ENCODE results near the gene CHAT.
"Not testable (repeated sequence)": the region's sequence is repeated elsewhere in the genome, so short reads cannot be mapped to it uniquely, and the experiment has no call there.

Gene CHAT

GRCh38 chr10:49654036-49654693 lies 40.3 kb downstream of the CHAT start:
- DNase-seq: no peak

- DNase-seq: no peak
Measured at GRCh38 chr10:49655099-49655498, 41.3 kb downstream of the CHAT start.

GRCh38 chr10:49656845-49657493 lies 43.1 kb downstream of the CHAT start:
- DNase-seq: no peak

DNA sequence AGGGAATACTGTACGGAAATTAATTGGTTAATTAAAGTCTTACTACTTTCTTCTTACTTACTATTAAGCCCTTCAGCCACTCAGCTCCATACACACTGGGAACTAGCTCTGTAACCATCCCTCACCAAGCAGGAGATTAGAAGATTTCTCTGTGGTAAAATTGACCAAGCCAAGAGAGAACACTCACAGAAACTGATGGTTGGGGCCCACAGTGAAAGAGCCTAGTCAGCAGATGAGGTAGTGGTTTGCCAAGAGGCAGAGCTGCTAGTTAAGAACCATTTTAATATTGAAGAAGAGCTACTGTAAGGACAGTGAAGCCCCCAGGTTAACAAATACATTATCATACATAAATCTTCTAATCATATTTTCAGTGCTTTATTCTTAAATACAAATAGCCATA lies 43.8 kb downstream of the CHAT start:
- no peak for DNase-seq

GRCh38 chr10:49661140-49661856 lies 47.5 kb downstream of the CHAT start:
- DNase-seq: no peak

DNA sequence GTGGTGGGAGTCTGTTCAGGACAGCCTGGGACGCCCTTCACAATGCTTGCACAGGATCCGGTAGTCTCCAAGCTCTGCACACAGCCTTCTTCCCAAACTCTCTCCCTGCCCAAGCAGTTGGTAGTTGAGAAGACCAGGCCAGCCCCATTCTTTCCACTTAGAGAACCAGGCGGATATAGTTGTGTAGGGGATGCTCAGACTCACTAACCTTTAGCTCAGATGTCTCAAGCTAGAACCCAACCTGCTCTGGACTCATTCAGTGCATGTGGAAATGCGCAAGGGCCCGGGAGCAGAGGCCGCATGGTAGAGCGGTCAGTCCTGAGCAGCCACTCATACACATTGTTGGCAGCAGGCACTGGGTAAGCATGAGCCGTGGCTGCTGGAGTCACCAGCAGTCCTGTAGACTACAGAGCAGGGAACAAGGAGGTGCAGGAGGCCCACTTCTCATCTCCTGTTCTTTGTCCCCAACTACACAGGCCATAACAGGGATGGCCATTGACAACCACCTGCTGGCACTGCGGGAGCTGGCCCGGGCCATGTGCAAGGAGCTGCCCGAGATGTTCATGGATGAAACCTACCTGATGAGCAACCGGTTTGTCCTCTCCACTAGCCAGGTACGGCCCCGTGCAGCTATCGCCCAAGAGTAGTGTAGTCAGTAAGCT lies 48.5 kb downstream of the CHAT start:
- no peak for DNase-seq

- DNase-seq: no peak
Measured at GRCh38 chr10:49663596-49663995, 49.8 kb downstream of the CHAT start.

DNA sequence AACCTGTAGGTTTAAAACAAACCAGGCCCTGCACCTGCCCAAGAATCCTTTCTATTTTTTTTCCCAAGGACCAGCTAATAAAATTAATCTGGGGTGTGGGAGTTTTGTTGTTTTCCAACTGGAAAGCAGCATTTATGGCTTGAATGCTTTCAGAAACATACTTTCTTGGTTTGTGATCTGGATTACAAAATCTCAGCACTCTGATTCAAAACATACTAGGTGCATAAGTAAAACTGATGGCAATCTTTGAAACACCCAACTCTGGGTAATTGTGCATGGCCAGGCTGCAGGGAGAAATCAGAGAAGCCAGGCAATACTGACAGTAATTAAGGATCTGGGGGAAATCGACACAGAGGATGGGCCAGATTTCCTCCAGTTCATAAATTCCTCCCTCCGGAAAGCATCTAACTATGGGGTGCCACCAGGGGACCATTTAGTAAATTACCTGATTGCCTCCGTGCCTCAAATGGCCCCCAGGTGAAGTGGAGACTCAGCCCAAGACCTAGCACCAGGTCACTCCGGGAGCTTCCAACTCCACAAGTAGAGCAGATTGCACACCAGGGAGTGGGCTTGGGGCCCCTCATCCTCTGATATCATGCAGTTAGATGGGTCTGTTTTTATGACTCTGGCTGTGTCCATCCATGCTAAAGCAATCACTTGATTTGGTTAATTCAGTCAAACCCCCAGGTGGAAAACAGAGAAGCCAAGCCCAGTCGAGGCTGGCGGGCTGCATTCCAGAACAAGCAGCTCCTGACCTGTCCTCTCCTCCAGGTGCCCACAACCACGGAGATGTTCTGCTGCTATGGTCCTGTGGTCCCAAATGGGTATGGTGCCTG lies 50.4 kb downstream of the CHAT start:
- DNase-seq: no peak

DNA sequence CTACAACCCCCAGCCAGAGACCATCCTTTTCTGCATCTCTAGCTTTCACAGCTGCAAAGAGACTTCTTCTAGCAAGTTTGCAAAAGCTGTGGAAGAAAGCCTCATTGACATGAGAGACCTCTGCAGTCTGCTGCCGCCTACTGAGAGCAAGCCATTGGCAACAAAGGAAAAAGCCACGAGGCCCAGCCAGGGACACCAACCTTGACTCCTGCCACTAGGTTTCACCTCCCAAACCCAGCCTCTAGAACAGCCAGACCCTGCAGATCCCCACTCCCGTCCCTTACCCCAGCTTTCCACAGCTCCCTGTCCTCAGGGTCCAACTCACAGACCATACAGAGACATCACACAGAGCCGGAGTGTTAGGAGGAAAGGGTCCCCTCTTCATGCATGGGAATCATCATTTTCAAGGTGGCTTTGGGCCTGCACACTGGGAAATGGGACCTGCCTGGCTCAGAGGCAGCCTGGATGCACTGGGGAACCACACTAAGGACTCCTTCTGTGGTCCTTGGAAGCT lies 51.1 kb downstream of the CHAT start:
- DNase-seq: no peak

GRCh38 chr10:49666054-49666615 lies 52.3 kb downstream of the CHAT start:
- DNase-seq: no peak

DNA sequence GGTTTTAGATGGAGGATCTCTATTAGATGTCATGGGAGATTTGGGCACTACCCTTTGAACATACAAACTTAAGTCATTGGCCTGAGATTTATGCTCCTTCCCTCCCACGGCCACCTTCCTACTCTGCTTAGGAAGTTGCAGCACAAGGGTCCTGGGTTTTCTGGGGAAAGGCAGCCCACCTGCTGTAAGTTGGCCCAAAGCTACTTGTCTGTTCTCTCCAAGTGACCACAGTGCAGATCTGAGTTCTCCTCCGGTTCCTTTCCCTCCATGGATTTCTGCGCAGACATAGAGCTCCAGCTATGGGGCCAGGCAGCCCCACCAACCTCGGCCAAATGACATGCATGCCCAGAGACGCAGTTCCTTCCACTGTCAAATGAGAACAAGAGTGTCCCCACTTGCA lies 52.8 kb downstream of the CHAT start:
- no peak for DNase-seq

GRCh38 chr10:49667991-49668390 lies 54.2 kb downstream of the CHAT start:
- DNase-seq: no peak

DNA sequence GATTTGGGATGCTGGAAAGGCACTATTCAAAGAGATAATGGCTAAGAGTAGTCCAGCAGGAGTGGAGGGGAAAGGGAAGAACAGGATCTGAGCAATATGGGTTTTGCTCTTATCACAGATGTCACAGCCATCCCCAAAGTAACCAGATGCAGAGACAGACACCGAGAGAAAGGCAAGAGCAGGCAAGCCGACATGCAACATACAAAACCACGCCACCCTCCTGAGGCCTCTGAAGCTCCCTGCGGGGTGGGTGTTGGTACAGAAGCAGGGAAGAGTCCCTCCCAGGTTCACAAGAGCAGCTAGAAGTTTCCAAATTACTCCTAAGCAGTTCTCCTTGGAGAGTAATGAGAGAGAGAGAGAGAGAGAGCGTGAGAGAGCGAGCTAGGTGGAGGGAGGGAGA lies 54.8 kb downstream of the CHAT start:
- DNase-seq: no peak

GRCh38 chr10:49678827-49679479 lies 65.1 kb downstream of the CHAT start:
- no peak for DNase-seq

DNA sequence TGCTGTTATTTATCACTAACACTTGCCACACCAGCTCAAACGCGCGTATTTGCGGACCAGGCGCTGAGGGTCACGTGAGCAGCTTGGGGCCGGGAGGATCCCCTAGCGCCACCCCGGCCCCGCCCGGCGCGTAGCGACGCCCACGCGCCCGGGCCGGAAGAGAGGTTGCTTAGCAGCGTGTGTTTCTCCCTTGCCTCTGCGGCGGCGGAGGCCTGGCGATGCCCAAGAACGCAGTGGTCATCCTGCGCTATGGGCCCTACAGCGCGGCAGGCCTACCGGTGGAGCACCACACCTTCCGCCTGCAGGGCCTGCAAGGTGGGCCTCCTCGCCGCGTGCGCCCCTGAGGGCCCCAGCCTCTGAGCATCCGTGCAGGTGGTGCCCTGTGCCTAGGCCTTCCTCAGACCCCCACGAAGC lies 65.7 kb downstream of the CHAT start, which contains the start of gene C10orf53:
TSS of gene C10orf53 (plus strand) at position 172 of the 414 bp plus-strand sequence. CDS start at position 219, 47 bp downstream.
- no peak for DNase-seq

DNA sequence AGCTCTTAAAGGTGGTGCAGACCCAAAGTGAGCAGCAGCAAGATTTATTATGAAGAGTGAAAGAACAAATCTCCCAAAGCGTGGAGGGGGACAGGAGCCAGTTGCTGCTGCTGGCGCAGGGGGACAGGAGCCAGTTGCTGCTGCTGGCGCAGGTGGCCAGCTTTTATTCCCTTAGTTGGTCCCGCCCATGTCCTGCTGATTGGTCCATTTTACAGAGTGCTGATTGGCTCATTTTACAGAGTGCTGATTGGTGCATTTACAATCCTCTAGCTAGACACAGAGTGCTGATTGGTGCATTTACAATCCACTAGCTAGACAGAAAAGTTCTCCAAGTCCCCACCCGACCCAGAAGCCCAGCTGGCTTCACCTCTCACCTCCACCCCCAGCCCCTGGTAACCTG lies 68.6 kb downstream of the CHAT start:
- DNase-seq: not testable (repeated sequence)

GRCh38 chr10:49682879-49683278 lies 69.0 kb downstream of the CHAT start:
- no peak for DNase-seq

- no peak for DNase-seq
Measured at GRCh38 chr10:49686651-49687050, 72.8 kb downstream of the CHAT start.

- DNase-seq: no peak
Measured at GRCh38 chr10:49688261-49688846, 74.5 kb downstream of the CHAT start.

DNA sequence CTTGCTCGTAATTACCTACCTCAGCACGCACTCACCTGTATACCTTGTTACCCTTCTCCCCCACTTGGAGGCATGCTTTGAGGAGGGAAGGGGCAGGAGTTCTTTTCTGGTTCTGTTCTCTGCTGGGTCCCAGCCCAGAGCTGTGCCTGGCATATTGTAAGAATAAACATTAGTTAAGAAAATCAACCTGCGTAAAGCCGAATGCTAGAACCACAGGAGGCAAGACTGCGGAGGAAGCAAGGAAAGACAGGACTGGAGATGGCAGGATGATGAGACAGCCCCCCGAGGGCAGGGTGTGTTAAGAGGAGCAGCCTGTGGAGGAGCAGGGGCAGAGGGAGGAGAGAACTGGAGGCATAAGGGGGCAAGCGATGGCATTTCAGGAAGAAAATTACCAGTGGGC lies 75.1 kb downstream of the CHAT start:
- DNase-seq: no peak

GRCh38 chr10:49689882-49690510 lies 76.2 kb downstream of the CHAT start:
- DNase-seq: no peak
